Measurements from ENCODE around the gene PTPRN2. TPM values are rescaled to one million over a fixed set of nuclear protein-coding genes. Genes with fewer than 3 reads are reported as not detected.

The PTPRN2 gene
- total and polyA plus RNA-seq, 9 of the 15 experiments (the other 6 are each of a cell fraction or from before 2014, with no cell fraction given): not detected

GRCh38 chr7:158309868-158310763 is 277.5 kb downstream of the PTPRN2 start:
- no peak overlapping the region for H3K4me2 ChIP-seq (ENCODE audit: insufficient read depth, low read length)
- no TSS peak for BruUV-seq (replicated peaks)
- H3K79me2 ChIP-seq (ENCODE audit: control insufficient read depth, insufficient read depth, low read length): no peaks in the 10 kb centered on the region
- FAIRE-seq (no peak), DNase-seq (ENCODE audit: extremely low read depth in 1 of 4, low spot score in 3 of 4) (no peak), ATAC-seq (no peak)
- H3K9me1 ChIP-seq (ENCODE audit: control insufficient read depth, insufficient read depth, low read length): no peaks in the 10 kb centered on the region
- WGBS (ENCODE audit: insufficient coverage, low coverage, missing lambda C conversion rate): under 1% methylated on average over 25 of the region's 33 CpGs
- intact Hi-C loops (cut with micrococcal nuclease) (no loop called here), in situ Hi-C loops (cut with MboI) (no loop called here)
- no peaks in the 10 kb centered on the region for H4K20me1 ChIP-seq (replicated peaks; ENCODE audit: control insufficient read depth, insufficient read depth, low read length)
- H3K27me3 ChIP-seq (ENCODE audit: control insufficient read depth in 2 of 2, insufficient read depth in 2 of 2, low read length in 2 of 2): no peaks in the 10 kb centered on the region
- no peaks in the 10 kb centered on the region for H3K36me3 ChIP-seq (ENCODE audit: control insufficient read depth, insufficient read depth, low read length)
- no peak overlapping the region for H3K9ac ChIP-seq (ENCODE audit: insufficient read depth in 1 of 2, low read depth in 2 of 2, low read length in 2 of 2)
- no peak overlapping the region for H3K4me3 ChIP-seq
- H3K4me1 ChIP-seq (replicated peaks in 1 of 2; ENCODE audit: control insufficient read depth in 2 of 2, insufficient read depth in 2 of 2, low read length in 2 of 2): no peaks in the 10 kb centered on the region
- no peak overlapping the region for H3K27ac ChIP-seq (ENCODE audit: extremely low read depth, low read depth, low read length)
- no peak overlapping the region for H2AFZ ChIP-seq (ENCODE audit: low read depth, low read length)
- CTCF ChIA-PET (ENCODE audit: low intra/inter-chr PET ratio): no interaction called here
- peaks cover 16% of the 10 kb centered on the region for H3K9me3 ChIP-seq (replicated peaks; ENCODE audit: control insufficient read depth, insufficient read depth, low read depth, low read length)
- POLR2A ChIA-PET: no interaction called here
- TF ChIP-seq TOE1 (IDR thresholded peaks at IDR 0.05; ENCODE audit: borderline replicate concordance) (no peak), TOE1 (CRISPR knock-in tag; IDR thresholded peaks at IDR 0.05; ENCODE audit: borderline replicate concordance, low read depth) (no peak), NFATC3 (IDR thresholded peaks at IDR 0.05) (no peak), ATF3 (IDR thresholded peaks at IDR 0.05) (no peak), ATF3 (CRISPR knock-in tag; conservative IDR thresholded peaks at IDR 0.05) (no peak), MLX (CRISPR knock-in tag; conservative IDR thresholded peaks at IDR 0.05) (no peak), XRCC5 (IDR thresholded peaks at IDR 0.05; ENCODE audit: low read depth, low read length) (no peak), ETV1 (tag; conservative IDR thresholded peaks at IDR 0.05; ENCODE audit: low read depth) (no peak), BHLHE40 (IDR thresholded peaks at IDR 0.05; ENCODE audit: low read length) (no peak), RB1 (IDR thresholded peaks at IDR 0.05; ENCODE audit: low read depth) (no peak), HINFP (tag; conservative IDR thresholded peaks at IDR 0.05; ENCODE audit: low read depth) (no peak), ELK1 (CRISPR knock-in tag; IDR thresholded peaks at IDR 0.05) (no peak)
